Medulla oblongata (tissue), 1 donor: ENCODE results near the gene YY1AP1.
"Not testable (repeated sequence)": the region's sequence is repeated elsewhere in the genome, so short reads cannot be mapped to it uniquely, and the experiment has no call there.

Source experiments
- DNase-seq: peaks from one replicate; pipeline ENCODE4 v3.0.0-alpha.2; 2015; ENCODE audit errors: extremely low spot score

YY1AP1 gene

GRCh38 chr1:155688324-155689080 lies at the start of gene YY1AP1:
Gene YY1AP1 (minus strand): TSS chr1:155688774. CDS start chr1:155680436, 8,338 bp downstream.
- DNase-seq: peak; percentile 96

- DNase-seq: peak; percentile 92
Observed at GRCh38 chr1:155729031-155729898, 40.7 kb upstream of the YY1AP1 start.

GRCh38 chr1:155725142-155725541 lies 36.6 kb upstream of the YY1AP1 start:
- DNase-seq: no peak

DNA sequence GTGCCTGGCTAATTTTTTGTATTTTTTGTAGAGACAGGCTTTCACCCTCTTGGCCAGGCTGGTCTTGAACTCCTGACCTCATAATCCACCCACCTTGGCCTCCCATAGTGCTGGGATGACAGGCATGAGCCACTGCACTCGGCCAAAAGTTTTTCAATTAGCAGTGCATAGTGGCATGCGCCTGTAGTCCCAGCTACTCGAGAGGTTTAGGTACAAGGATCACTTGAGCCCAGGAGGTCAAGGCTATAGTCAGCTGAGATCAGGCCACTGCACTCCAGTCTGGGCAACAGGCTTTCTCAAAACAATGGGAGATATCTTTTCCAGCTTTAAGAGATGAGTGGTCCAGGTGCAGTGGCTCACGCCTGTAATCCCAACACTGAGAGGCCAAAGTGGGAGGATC lies 31.1 kb upstream of the YY1AP1 start:
- DNase-seq: no peak

DNA sequence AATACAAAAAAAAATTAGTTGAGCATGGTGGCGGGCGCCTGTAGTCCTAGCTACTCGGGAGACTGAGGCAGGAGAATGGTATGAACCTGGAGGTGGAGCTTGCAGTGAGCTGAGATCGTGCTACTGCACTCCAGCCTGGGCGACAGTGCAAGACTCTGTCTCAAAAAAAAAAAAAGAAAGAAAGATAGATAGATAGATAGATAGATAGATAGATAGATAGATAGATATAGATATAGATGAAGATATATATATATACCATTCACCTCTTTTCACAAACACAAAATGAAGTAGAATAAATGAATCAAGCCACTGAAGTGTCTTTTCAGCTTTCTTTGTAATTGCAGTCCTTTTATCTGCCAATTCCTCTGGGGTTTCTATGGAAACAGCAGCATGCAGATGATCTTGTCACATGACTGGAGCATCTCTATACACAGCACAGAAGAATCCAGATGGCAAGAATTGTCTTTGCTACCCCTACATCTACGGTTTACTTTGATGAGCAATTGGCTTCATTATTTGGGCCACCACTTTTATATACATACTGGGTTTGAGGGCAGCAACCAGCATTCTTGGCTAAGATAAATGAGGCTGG lies 30.0 kb upstream of the YY1AP1 start:
- DNase-seq: peak; percentile 47

GRCh38 chr1:155717041-155717440 lies 28.5 kb upstream of the YY1AP1 start:
- DNase-seq: no peak

DNA sequence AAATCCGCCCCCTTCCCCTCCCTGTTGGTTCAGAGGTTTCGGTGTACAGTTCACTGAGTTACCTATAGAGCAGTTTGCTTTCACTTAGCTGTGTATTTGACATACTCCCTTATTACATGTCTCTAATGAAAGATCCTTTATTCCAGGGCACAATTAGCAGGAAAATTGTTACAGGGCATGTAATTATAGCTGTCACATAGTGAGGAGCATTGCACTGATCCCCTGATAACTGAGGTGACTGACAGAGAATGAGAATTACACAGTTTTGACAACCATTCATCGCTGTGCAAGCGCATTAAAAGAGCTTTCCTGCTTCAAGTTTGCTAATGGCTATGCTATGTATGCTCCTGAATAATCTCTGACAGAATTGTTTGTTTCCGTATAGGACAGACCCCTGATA lies 27.2 kb upstream of the YY1AP1 start:
- no peak for DNase-seq

- DNase-seq: not testable (repeated sequence)
Observed at GRCh38 chr1:155715056-155715455, 26.5 kb upstream of the YY1AP1 start.

GRCh38 chr1:155713075-155713474 lies 24.5 kb upstream of the YY1AP1 start:
- DNase-seq: no peak

DNA sequence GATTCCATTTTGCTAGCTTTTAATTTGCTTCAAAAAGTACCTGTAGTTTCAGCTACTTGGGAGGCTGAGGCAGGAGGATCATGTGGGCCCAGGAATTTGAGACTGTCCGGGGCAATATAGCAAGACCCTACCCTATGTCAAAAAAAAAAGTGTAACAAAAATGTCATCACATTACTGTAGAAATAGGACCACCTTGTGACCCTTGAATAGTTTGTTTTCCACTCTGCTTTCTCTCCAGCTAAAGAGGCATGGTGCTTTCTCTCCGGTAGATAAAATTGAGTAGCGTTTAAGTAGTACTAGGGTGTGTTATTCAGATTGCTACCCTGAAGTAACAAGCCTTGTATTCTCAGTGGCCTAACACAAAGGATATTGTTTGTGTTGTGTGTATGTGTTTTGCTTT lies 24.1 kb upstream of the YY1AP1 start:
- DNase-seq: peak; percentile 19

GRCh38 chr1:155711457-155711856 lies 22.9 kb upstream of the YY1AP1 start:
- DNase-seq: not testable (repeated sequence)

DNA sequence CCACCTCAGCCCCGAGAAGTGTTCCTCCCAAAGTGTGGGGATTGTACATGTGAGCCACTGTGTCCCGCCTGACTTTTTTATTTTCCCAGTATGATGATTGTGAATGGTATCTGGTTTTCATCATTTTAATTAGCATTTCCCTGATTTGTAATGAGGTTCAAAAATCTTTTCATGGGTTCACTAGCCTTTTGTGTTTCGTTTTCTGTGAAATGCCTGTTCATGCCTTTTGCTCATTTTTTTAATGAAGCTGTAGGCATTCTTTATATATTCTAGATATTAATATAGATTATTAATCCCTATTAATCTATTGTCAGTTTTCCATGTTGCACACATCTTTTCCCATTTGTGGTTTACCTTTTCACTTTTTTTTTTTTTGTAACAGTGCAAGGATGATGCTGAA lies 20.8 kb upstream of the YY1AP1 start:
- DNase-seq: no peak

DNA sequence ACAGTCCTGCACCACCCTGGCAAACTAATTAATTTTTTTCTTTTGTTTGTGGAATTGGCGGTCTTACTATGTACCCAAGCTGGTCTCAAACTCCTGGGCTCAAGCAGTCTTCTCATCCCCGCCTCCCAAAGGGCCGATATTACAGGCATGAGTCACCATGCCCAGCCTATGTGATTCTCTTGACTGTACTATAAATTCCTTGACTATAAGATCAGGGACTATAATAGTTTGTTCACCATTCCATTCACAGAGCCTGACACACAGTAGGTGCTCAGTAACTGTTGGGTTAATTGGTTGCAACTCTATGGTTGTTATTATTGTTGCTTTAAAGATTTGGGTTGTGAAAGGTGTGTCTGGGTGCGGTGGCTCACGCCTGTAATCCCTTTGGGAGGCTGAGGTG lies 17.6 kb upstream of the YY1AP1 start:
- no peak for DNase-seq

- DNase-seq: not testable (repeated sequence)
Observed at GRCh38 chr1:155704414-155704813, 15.8 kb upstream of the YY1AP1 start.

GRCh38 chr1:155703216-155703615 lies 14.6 kb upstream of the YY1AP1 start:
- DNase-seq: no peak

GRCh38 chr1:155701675-155702074 lies 13.1 kb upstream of the YY1AP1 start:
- DNase-seq: not testable (repeated sequence)

- not testable (repeated sequence) for DNase-seq
Observed at GRCh38 chr1:155699062-155699461, 10.5 kb upstream of the YY1AP1 start.

DNA sequence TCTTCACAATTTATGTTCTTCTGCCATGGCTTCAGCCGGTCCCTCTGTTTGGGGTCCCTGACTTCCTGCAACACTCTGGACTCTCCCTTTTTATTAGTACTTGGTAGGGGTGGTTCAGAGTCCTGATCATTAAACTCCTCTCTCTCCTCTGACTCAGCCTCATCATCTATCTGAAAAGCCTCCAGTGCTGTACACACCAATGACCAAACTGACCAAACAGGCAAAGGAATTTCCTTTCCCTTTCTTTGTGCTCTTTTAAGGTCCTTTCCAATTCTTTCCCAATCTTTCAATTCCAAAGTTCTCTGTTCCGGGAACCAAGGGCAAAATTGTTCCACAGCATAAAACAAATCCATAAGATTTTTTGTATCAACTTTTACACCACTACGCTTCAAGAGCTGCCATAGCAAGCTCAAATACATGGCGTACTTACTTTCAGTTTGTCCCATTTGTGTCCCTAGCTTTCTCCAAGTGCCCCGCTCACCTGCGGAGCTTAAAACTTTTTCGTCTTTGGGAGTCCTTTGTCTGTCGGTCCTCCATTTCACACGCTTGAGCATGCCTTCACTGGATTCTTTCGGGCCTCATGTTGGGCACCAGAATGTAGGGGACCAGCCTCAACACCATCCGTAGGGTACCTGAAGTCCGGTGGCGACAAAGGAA lies 9.9 kb upstream of the YY1AP1 start:
- DNase-seq: no peak

DNA sequence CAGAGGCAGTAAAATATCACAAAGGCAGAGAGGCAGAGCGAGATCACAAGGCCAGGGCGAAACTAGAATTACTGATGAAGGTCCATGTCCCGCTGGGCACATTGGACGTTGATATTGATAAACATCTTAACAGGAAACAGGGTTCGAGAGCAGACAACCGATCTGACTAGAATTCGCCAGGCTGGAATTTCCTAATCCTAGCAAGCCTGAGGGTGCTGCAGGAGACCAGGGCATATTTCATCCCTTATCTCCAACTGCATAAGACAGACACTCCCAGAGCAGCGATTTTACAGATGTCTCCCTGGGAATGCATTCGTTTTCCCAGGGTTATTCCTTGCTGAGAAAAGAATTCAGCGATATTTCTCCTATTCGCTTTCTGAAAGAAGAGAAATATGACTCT lies 9.0 kb upstream of the YY1AP1 start:
- DNase-seq: not testable (repeated sequence)

- no peak for DNase-seq
Observed at GRCh38 chr1:155697046-155697445, 8.5 kb upstream of the YY1AP1 start.

DNA sequence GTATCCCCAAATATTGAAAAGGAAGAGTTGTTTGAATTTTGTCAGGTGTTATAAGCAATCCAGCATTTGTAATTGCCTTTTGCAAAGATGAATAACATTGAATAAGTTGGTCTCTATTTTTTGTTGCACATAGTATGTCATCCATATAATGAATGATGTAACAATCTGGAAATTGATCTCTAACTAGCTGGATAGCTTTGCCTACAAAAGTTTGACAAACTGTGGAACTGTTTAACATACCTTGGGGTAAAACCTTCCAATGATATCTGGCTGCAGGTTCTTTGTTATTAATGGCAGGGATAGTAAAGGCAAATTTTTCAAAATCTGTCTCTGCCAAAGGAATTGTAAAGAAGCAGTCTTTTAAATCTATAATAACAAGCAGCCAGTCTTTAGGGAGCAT lies 8.0 kb upstream of the YY1AP1 start:
- DNase-seq: no peak

GRCh38 chr1:155695608-155696007 lies 7.0 kb upstream of the YY1AP1 start:
- DNase-seq: no peak
